Measurements from ENCODE around the gene STMN3.
A peak's percentile ranks its signal among the peaks of the same experiment; 100 is the strongest.
"Not testable (repeated sequence)": the region's sequence is repeated elsewhere in the genome, so short reads cannot be mapped to it uniquely, and the experiment has no call there.

STMN3 gene

GRCh38 chr20:63643499-63643898 is 9.7 kb downstream of the STMN3 start:
- H3K4me3 ChIP-seq, result no peak overlapping the region

GRCh38 chr20:63642527-63643247 is 10.5 kb downstream of the STMN3 start:
- Histone ChIP-seq H3K27ac (peak overlapping the region in 19 of 21 experiments; percentile 14 to 90 (median 71)), H3K4me3 (peak overlapping the region; percentile 19 to 53 (median 42))

More at GRCh38 chr20:63643499-63643898, 9.7 kb downstream of the STMN3 start:
- no peak overlapping the region for H3K27ac ChIP-seq

GRCh38 chr20:63641792-63642523 is 11.3 kb downstream of the STMN3 start:
- peak overlapping the region in 20 of 21 experiments; percentile 56 to 99 (median 84) for H3K27ac ChIP-seq
- H3K4me3 ChIP-seq, result peak overlapping the region; percentile 41 to 66 (median 52)

- peak overlapping the region; percentile 32 to 66 (median 51) for H3K4me3 ChIP-seq
- H3K27ac ChIP-seq, result peak overlapping the region in 20 of 21 experiments; percentile 56 to 99 (median 84)
These were observed 12.0 kb downstream of the STMN3 start for GRCh38 chr20:63641146-63641791.

- peak overlapping the region in 6 of 7 experiments; percentile 1 to 66 (median 42) for H3K4me3 ChIP-seq
- H3K27ac ChIP-seq, result peak overlapping the region in 20 of 21 experiments; percentile 14 to 99 (median 70)
These were observed 12.5 kb downstream of the STMN3 start for GRCh38 chr20:63640686-63641085.

GRCh38 chr20:63640086-63640485 is 13.1 kb downstream of the STMN3 start:
- Histone ChIP-seq H3K4me3 (peak overlapping the region; percentile 1 to 66 (median 34)), H3K27ac (peak overlapping the region in 20 of 21 experiments; percentile 29 to 99 (median 70))

GRCh38 chr20:63639093-63639975 is 13.9 kb downstream of the STMN3 start:
- Histone ChIP-seq H3K27ac (peak overlapping the region in 20 of 21 experiments; percentile 9 to 99 (median 70)), H3K4me3 (peak overlapping the region in 6 of 7 experiments; percentile 1 to 66 (median 42))

- peak overlapping the region in 12 of 21 experiments; percentile 19 to 93 (median 48) for H3K27ac ChIP-seq
- H3K4me3 ChIP-seq, result no peak overlapping the region
These were observed 16.2 kb downstream of the STMN3 start for GRCh38 chr20:63636752-63637628.

- H3K4me3 ChIP-seq, result no peak overlapping the region
- H3K27ac ChIP-seq, result peak overlapping the region in 14 of 21 experiments; percentile 23 to 93 (median 74)
These were observed 17.6 kb downstream of the STMN3 start for GRCh38 chr20:63635431-63636141.

GRCh38 chr20:63633732-63634131 is 19.5 kb downstream of the STMN3 start:
- Histone ChIP-seq H3K4me3 (no peak overlapping the region), H3K27ac (peak overlapping the region in 8 of 21 experiments; percentile 3 to 72 (median 31))

GRCh38 chr20:63631426-63631825 is 21.8 kb downstream of the STMN3 start:
- peak overlapping the region in 5 of 21 experiments; percentile 14 to 72 (median 34) for H3K27ac ChIP-seq
- H3K4me3 ChIP-seq, result not testable (repeated sequence)

- H3K4me3 ChIP-seq, result not testable (repeated sequence)
- peak overlapping the region in 5 of 21 experiments; percentile 14 to 72 (median 34) for H3K27ac ChIP-seq
These were observed 22.3 kb downstream of the STMN3 start for GRCh38 chr20:63630956-63631355.

- H3K4me3 ChIP-seq, result peak overlapping the region; percentile 71 to 99 (median 92)
- H3K27ac ChIP-seq, result peak overlapping the region in 20 of 21 experiments; percentile 85 to 100 (median 98)
These were observed 24.8 kb downstream of the STMN3 start for GRCh38 chr20:63628246-63628975.

GRCh38 chr20:63627751-63628245 is 25.4 kb downstream of the STMN3 start:
- Histone ChIP-seq H3K4me3 (peak overlapping the region; percentile 71 to 99 (median 92)), H3K27ac (peak overlapping the region; percentile 24 to 100 (median 98))

GRCh38 chr20:63627129-63627750 is 26.0 kb downstream of the STMN3 start:
- Histone ChIP-seq H3K4me3 (peak overlapping the region; percentile 71 to 99 (median 92)), H3K27ac (peak overlapping the region; percentile 24 to 100 (median 98))

All from skin epidermis (tissue), 12 donors.